Right cardiac atrium (tissue), 5 donors: ENCODE results near the gene SLC44A1. TPM values are rescaled to one million over a fixed set of nuclear protein-coding genes. Genes with fewer than 3 reads are reported as not detected.

ENCODE experiments used
- ATAC-seq, 2 donors: fragments of 200-7000 bp; cut with Tn5 transposase; one replicate each; pipeline versions ENCODE4 v1.8.0 to v1.9.1; 2020; ENCODE audit warnings: moderate library complexity in 2 of 2, mild to moderate bottlenecking in 1 of 2
- DNase-seq, 3 donors: peaks; one replicate each; pipeline ENCODE4 v3.0.0-alpha.2; 2020
- H3K27ac ChIP-seq: one replicate; pipeline ENCODE4 v1.5.1; 2013; ENCODE audit warnings: mild to moderate bottlenecking, low read length, control low read depth, moderate library complexity
- H3K27me3 ChIP-seq: one replicate; pipeline ENCODE4 v1.6.1; 2013; ENCODE audit not compliant: control insufficient read depth, insufficient read depth
- H3K4me1 ChIP-seq: one replicate; pipeline ENCODE4 v1.6.1; 2013; ENCODE audit warnings: low read length; ENCODE audit not compliant: control insufficient read depth, insufficient read depth
- H3K4me3 ChIP-seq: one replicate; pipeline ENCODE4 v1.5.1; 2013; ENCODE audit warnings: low read length, control low read depth
- H3K9me3 ChIP-seq: one replicate; pipeline ENCODE4 v1.6.1; 2013; ENCODE audit warnings: low read length; ENCODE audit not compliant: control insufficient read depth
- WGBS: extraction: QIAGEN DNeasy Blood & Tissue Kit; methylation state at CpG from one replicate; pipeline ENCODE4 v1.1.7; 2013; 5-methylcytosine and 5-hydroxymethylcytosine counted together
- intact Hi-C, 4 donors: fragments of 100-400 bp; cut with DNase I; formaldehyde crosslinking; loops; one replicate each; pipeline versions ENCODE4 v1.11.0 to v1.14.0; 2022 to 2023
- polyA plus RNA-seq: library from polyadenylated mRNA; stranded (reverse); fragments of 200-250 nt; gene quantifications from one replicate; pipeline ENCODE4 v1.2.3, GENCODE V29; 2013
- total RNA-seq, 4 donors: library from RNA; stranded (reverse); fragmentation: NEBNext Ultra II Directional; extraction: Animal tissue kit (Norgen Biotek cat#: 25700); gene quantifications; one replicate each; pipeline ENCODE4 v1.2.1, GENCODE V29; 2021
- donor health status: healthy with polysubstance abuse.
- donor health status: DM: no; HTN: yes; CAD: no.
- donor health status: DM: no; HTN: no; CAD: no.
- donor health status: DM: no; HTN: yes; CAD: no; lungs with severe emphysema.
- donor health status: DM: yes; HTN: yes; CAD: no.

SLC44A1 gene
- total and polyA plus RNA-seq, 5 donors: 5.8 to 18.3 (median 16.1) TPM

DNA sequence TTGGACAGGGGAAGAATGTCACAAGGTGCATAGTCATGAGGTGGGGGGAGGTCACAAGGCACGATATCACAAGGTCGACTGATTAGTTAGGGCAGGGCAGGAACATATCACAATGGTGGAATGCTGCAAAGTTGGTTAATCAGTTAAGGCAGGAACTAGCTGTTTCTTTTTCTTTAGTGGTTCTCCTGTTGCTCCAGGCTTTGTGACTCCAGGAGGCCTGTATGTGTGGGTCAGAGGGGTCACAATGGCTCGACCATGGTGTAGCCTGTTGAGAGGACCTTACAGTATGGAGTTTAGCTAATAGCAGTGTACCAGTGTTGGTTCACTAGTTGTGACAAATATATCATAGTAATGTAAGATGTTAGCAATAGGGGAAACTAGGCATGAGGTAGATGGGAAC lies 191.0 kb downstream of the SLC44A1 start:
- Histone ChIP-seq H3K4me1 (no peaks in the 10 kb centered on the region), H3K4me3 (no peak overlapping the region), H3K27ac (no peak overlapping the region), H3K9me3 (no peaks in the 10 kb centered on the region), H3K27me3 (no peaks in the 10 kb centered on the region)
- WGBS: 82% methylated on average over 3 of the region's 3 CpGs
- no peak for DNase-seq
- no peak for ATAC-seq
- intact Hi-C loops: no loop called here

DNA sequence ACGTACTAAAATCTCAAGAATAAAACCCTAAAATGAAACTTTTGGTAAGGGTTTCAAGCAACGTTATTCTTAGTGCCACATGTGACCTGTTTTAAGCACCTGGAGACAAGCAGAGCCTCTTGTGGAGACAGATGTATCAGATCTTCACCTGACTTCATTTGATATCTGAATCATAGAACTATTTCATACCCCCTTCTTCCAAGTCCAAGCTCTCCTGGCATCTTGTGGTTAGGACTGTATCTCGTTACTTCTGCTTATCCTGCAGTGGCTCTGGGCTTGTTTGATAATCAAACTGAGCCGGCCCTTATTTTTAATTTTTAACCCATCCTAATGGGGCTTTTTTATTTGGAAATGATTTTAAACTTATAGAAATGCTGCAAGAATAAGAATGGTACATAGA lies 192.3 kb downstream of the SLC44A1 start:
- H3K9me3 ChIP-seq: no peaks in the 10 kb centered on the region
- no peak overlapping the region for H3K27ac ChIP-seq
- no peaks in the 10 kb centered on the region for H3K27me3 ChIP-seq
- peaks cover under 1% of the 10 kb centered on the region for H3K4me1 ChIP-seq
- no peak for DNase-seq
- WGBS: 89% methylated on average over 4 of the region's 4 CpGs
- no peak for ATAC-seq
- intact Hi-C loops: no loop called here
- no peak overlapping the region for H3K4me3 ChIP-seq

DNA sequence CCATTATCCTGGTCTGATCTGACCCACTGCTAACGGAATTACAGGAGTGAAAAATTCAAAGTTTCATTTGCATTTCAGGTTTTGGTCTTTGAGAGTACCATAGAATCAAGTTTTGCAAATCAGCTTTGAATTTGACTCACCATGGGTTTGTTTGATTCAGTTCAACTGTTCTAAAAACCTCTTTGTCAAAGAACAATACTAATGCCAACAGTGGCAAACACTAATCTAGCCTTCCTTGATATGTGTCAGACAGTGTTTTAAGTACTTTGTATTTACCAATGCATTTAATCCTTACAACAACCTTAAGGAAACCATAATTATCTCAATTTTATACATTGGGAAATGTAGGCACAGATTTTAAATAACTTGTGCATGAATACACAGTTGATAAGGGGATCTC lies 193.3 kb downstream of the SLC44A1 start:
- DNase-seq (no peak), ATAC-seq (no peak)
- H3K27ac ChIP-seq: no peak overlapping the region
- no peaks in the 10 kb centered on the region for H3K9me3 ChIP-seq
- H3K4me1 ChIP-seq: peaks cover 2% of the 10 kb centered on the region
- WGBS: 88% methylated on average over 1 of the region's 1 CpG
- intact Hi-C loops: no loop called here
- no peak overlapping the region for H3K4me3 ChIP-seq
- no peaks in the 10 kb centered on the region for H3K27me3 ChIP-seq

DNA sequence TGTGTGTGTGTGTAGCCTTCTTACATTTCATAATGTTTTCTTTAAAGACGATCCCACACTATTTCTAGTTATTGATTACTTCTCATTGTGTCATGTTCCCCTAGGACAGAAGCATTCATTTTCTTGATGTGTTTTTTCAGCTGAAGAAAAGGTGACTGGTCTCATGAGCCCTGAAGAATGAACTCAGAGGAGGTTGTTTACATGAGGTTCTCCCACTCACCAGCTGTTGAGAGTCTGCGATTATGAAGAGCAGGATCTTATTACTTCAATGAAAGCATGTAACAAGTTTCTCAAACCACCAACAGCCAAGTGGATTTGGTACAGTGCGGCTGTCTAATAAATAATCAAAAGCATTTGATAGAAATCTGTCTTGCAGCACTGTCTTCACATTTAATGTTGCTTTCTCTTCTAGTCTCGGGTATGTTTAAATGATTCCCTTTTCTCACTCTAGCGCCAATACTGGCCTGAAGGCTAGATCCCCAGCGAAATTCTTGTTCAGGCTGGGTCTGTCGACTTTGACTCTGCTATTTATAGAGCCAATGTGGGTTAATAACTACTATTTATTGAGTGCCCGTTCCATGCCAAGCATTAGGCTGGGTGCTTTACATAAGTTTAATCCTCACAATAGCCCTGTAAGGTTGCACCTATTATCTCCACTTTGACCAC lies 193.8 kb downstream of the SLC44A1 start:
- peaks cover 2% of the 10 kb centered on the region for H3K4me1 ChIP-seq
- H3K27ac ChIP-seq: no peak overlapping the region
- intact Hi-C loops: no loop called here

DNA sequence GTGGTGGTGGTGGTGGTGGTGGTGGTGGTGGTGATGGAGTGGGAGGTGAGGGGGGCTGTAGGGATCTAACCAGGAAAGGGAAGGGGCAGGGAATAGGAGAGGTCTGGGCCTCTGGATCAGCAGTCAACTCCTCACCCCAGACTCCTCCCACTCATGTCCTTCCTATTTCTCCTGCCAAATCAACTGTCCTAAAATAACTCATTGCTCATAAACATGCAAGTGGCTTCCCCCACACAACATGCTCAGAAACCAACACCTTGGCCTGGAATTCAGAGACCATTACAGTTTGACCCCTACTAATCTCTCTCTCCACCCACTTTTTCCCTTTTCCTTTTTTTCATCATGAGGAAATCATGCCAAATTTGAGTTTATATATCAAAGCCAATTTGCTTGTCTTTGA lies 195.0 kb downstream of the SLC44A1 start:
- intact Hi-C loops: no loop called here
- ATAC-seq (peak; percentile 64 to 71), DNase-seq (no peak)
- H3K4me1 ChIP-seq: peaks cover 2% of the 10 kb centered on the region
- H3K9me3 ChIP-seq: no peaks in the 10 kb centered on the region
- H3K27ac ChIP-seq: no peak overlapping the region
- H3K27me3 ChIP-seq: no peaks in the 10 kb centered on the region
- H3K4me3 ChIP-seq: no peak overlapping the region

More for the DNA sequence above, 193.8 kb downstream of the SLC44A1 start:
- WGBS: 67% methylated on average over 8 of the region's 8 CpGs
- ATAC-seq: no peak
- no peak for DNase-seq
- Histone ChIP-seq H3K9me3 (no peaks in the 10 kb centered on the region), H3K4me3 (no peak overlapping the region), H3K27me3 (no peaks in the 10 kb centered on the region)

DNA sequence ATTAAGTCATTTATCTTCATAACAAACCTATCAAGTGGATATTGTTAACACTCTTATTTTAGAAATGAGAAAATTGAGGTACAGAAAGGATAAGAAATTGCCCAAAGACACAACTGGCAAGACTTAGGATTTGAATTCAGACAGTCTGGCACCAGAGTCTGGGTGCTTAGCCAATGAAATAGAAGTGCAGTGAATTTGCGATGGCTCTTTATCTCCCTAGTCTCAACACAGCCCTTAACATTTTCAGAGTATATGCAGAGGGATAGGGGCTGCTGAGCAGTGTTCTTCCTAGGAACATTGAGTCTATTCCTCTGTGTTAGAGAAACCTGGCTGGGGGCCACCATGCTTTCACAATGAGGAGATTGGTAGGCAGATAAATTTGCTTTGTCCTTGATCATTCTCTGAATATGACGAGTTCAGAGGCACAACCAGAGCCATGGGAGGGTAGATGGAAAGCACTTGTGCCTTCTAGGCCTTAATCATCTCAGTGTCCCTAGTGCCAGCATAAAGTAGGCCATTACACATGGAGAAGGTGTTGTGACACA lies 197.2 kb downstream of the SLC44A1 start:
- Histone ChIP-seq H3K4me1 (peaks cover 2% of the 10 kb centered on the region), H3K9me3 (no peaks in the 10 kb centered on the region), H3K27ac (no peak overlapping the region), H3K27me3 (no peaks in the 10 kb centered on the region), H3K4me3 (no peak overlapping the region)
- ATAC-seq: no peak
- peak in 2 of 3 donors; percentile 16 to 61 for DNase-seq
- 42% methylated on average over 2 of the region's 2 CpGs for whole genome bisulfite sequencing
- intact Hi-C loops: no loop called here

DNA sequence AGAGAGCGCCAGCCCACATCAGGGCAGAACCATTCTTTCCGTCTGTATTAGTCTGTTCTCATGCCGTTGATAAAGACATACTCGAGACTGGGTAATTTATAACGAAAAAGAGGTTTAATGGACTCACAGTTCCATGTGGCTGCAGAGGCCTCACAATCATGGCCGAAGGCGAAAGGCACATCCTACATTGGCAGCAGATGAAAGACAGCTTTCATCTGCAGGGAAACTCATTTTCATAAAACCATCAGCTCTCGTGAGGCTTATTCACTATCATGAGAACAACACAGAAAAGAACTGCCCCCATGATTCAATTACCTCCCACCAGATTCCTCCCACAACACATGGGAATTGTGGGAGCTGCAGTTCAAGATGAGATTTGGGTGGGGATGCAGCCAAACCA lies 198.7 kb downstream of the SLC44A1 start:
- Histone ChIP-seq H3K27me3 (no peaks in the 10 kb centered on the region), H3K4me1 (peaks cover 2% of the 10 kb centered on the region), H3K4me3 (no peak overlapping the region), H3K27ac (no peak overlapping the region), H3K9me3 (no peaks in the 10 kb centered on the region)
- intact Hi-C loops: no loop called here
- ATAC-seq (no peak), DNase-seq (no peak)
- 88% methylated on average over 8 of the region's 8 CpGs for WGBS

DNA sequence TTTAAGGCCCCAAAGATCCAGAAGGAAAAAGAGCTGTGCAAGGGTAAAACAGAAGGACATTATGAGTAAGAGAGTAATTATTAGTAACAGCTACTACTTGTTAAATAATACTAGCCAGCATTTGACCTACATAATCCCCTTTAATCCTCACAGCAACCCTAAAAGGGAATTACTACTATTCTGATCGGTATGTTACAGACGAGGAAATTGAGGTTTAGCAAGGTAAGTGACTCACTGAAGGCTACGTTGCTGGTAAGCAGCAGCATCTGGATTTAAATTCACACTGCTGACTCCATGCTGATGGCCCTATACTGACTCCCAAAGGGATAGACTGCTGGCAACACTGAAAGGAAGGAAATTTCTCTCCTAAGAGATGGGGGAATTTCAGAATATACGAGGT lies 199.7 kb downstream of the SLC44A1 start:
- Histone ChIP-seq H3K4me3 (no peak overlapping the region), H3K4me1 (peaks cover 2% of the 10 kb centered on the region), H3K9me3 (no peaks in the 10 kb centered on the region), H3K27ac (no peak overlapping the region), H3K27me3 (no peaks in the 10 kb centered on the region)
- DNase-seq (no peak), ATAC-seq (no peak)
- WGBS: 62% methylated on average over 4 of the region's 4 CpGs
- intact Hi-C loops: no loop called here

DNA sequence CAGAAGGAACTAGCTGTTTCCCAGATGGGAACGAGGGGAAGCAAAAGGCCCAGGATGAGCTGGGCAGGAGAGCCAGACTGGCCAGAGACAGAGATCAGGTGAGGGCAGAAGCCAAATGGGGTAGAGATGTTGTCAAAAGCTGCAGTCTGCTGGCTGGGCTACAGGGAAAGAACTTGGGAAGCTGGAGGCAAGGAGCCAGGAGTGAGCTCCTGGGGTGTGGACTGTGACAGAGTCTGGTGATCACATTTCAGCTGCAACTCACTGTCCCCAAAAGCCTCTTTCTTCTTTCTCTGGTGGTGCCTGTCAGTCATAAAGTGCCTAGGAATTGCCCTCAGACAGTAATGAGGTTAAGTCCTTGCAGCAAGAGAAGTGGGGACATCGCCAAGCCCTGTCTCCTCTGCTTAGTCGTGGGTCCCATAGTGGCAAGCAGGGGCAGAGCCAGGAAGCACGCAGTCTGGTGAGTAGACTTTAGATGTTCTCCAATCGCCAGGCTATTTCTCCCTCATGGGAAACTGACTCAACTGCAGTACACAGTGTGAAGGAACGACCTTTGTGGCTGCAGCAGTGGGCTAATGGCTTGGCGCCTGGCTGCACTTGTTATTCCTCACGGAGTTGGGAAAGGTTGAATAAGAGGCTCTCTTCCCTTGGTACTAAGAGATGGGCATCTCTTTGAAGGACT lies 200.9 kb downstream of the SLC44A1 start:
- Histone ChIP-seq H3K4me3 (no peak overlapping the region), H3K9me3 (no peaks in the 10 kb centered on the region), H3K4me1 (peaks cover 2% of the 10 kb centered on the region), H3K27ac (no peak overlapping the region), H3K27me3 (no peaks in the 10 kb centered on the region)
- no peak for ATAC-seq
- peak in 2 of 3 donors; percentile 32 to 55 for DNase-seq
- intact Hi-C loops: no loop called here
- WGBS: 79% methylated on average over 8 of the region's 8 CpGs

DNA sequence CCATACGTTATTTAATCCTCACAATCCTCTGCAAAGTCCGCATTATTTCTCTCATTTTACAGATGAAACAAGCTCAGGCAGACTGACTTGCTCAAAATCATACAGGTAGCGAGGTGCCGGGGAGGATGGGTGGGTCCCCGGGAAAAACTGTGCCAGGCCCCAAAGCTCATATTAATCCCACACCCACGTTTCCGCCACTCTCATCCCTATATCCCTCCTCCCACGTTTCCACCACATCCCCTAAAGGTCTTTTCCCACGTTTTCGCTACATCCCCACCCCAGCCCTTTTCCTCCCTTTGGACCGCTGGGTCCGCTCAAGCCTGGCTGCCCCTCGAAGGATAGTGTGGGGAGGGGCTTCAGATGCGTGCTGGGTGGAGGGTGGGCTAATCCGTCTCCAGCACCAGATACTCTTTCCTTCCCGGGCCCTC lies 202.9 kb downstream of the SLC44A1 start:
- WGBS: 21% methylated on average over 16 of the region's 16 CpGs
- DNase-seq (peak in 1 of 3 donors; percentile 11), ATAC-seq (no peak)
- intact Hi-C loops: no loop called here
- Histone ChIP-seq H3K9me3 (no peaks in the 10 kb centered on the region), H3K4me1 (no peaks in the 10 kb centered on the region), H3K27ac (peak overlapping the region; percentile 10), H3K4me3 (peak overlapping the region; percentile 89), H3K27me3 (no peaks in the 10 kb centered on the region)
